Measurements from ENCODE around the gene TLR5. TPM values are rescaled to one million over a fixed set of nuclear protein-coding genes. Genes with fewer than 3 reads are reported as not detected.

Gene TLR5
- total and polyA plus RNA-seq, 2 of the 4 experiments (the other 2 are of a cell fraction), result 0.09 to 0.18 TPM

DNA sequence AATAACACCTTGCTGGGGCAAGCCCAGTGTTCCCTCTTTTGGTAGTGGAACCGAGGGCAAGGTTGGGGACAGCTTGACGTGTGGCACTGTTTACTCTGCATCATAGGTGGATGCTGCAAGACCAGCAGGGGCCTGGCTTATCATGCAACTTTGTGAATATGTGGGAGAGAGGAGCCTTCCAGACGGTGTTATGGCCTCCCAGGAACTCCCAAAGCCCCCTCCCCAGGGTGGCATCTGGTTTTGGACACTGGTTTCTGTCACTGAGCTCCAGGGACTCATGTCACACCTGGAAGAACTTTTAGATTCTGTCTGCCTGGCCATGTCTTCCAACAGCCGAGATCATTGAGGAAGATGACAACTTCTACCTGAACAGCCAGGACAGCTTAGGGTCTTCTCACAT is 1.4 kb upstream of the TLR5 start:
- Histone ChIP-seq H3K4me2 (ENCODE audit: low read depth, low read length) (no peak overlapping the region), H2BK5ac (ENCODE audit: low read depth, low read length, poor library complexity, severe bottlenecking) (no peak overlapping the region), H3K14ac (replicated peaks; ENCODE audit: low read depth, low read length) (no peak overlapping the region), H4K8ac (ENCODE audit: low read depth in 2 of 2, low read length in 2 of 2) (no peak overlapping the region), H3K9ac (ENCODE audit: low read depth, low read length) (no peak overlapping the region), H3K79me1 (ENCODE audit: low read depth in 1 of 2, low read length in 2 of 2) (no peaks in the 10 kb centered on the region), H3K4me1 (ENCODE audit: control insufficient read depth, insufficient read depth, low read length) (peaks cover 2% of the 10 kb centered on the region; the same call in 1 of the 2 replicates), H4K5ac (ENCODE audit: low read depth, low read length) (no peak overlapping the region), H3K27ac (ENCODE audit: insufficient read depth, low read length) (no peak overlapping the region), H3K4ac (ENCODE audit: low read depth, low read length) (no peak overlapping the region), H2BK20ac (ENCODE audit: low read depth, low read length) (no peak overlapping the region), H3K27me3 (ENCODE audit: control insufficient read depth, insufficient read depth, low read length) (peaks cover 11% of the 10 kb centered on the region; the same call in 1 of the 2 replicates), H3K36me3 (ENCODE audit: control insufficient read depth, insufficient read depth, low read length) (no peaks in the 10 kb centered on the region), H3K18ac (ENCODE audit: low read depth, low read length) (no peak overlapping the region), H2BK15ac (ENCODE audit: low read depth, low read length) (no peak overlapping the region), H3K4me3 (ENCODE audit: insufficient read depth, low read depth, low read length) (no peak overlapping the region), H4K20me1 (ENCODE audit: insufficient read depth, low read length) (no peaks in the 10 kb centered on the region), H3K9me3 (ENCODE audit: control insufficient read depth, insufficient read depth, low read length) (peaks cover 5% of the 10 kb centered on the region), H3K23ac (ENCODE audit: low read depth, low read length) (no peak overlapping the region), H2AK9ac (replicated peaks; ENCODE audit: low read depth, low read length, poor library complexity) (no peak overlapping the region), H2AK5ac (ENCODE audit: low read depth, low read length) (no peak overlapping the region), H3K9me1 (ENCODE audit: insufficient read depth, low read length) (0 out of 2 replicates have a peak, but pooled peaks cover 3% of the 10 kb centered on the region), H2BK120ac (ENCODE audit: low read depth, low read length) (no peak overlapping the region), H4K91ac (ENCODE audit: insufficient read depth, low read depth, low read length) (no peak overlapping the region), H2AFZ (replicated peaks; ENCODE audit: low read length, poor library complexity) (peak overlapping the region; percentile 52), H3K56ac (ENCODE audit: extremely low read depth, insufficient read depth, low read length) (no peak overlapping the region)
- intact Hi-C loops (cut with micrococcal nuclease), result no loop called here
- in situ Hi-C loops (cut with MboI; ENCODE audit: low sequenced_read_pairs), result no loop called here
- dilution Hi-C loops (cut with HindIII; ENCODE audit: low sequenced_read_pairs, unreplicated experiment), result no loop called here
- no TSS peak for BruUV-seq (replicated peaks)
- no peak for ATAC-seq (ENCODE audit: low read depth)
- DNase-seq, result no peak
- POLR2A ChIA-PET (ENCODE audit: unreplicated experiment), result no interaction called here
- CTCF ChIA-PET, result interaction anchor here (2.0 kb wide), 1 partner anchor 11 kb away, joined by 8 read pairs; no protein-coding TSS in a partner anchor
- no peak for TF ChIP-seq CEBPB (IDR thresholded peaks at IDR 0.05; ENCODE audit: low read depth, low read length)
- TF ChIP-seq SMC3 (IDR thresholded peaks at IDR 0.05; ENCODE audit: low read depth, low read length), result no peak
- no peak for TF ChIP-seq FOS (IDR thresholded peaks at IDR 0.05; ENCODE audit: low read depth, low read length)
- TF ChIP-seq RFX5 (IDR thresholded peaks at IDR 0.05; ENCODE audit: low read depth, low read length), result no peak
- TF ChIP-seq, protein P1, sequence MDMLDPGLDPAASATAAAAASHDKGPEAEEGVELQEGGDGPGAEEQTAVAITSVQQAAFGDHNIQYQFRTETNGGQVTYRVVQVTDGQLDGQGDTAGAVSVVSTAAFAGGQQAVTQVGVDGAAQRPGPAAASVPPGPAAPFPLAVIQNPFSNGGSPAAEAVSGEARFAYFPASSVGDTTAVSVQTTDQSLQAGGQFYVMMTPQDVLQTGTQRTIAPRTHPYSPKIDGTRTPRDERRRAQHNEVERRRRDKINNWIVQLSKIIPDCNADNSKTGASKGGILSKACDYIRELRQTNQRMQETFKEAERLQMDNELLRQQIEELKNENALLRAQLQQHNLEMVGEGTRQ (IDR thresholded peaks at IDR 0.05; ENCODE audit: low read depth, low read length), result no peak
- TF ChIP-seq, protein P2, sequence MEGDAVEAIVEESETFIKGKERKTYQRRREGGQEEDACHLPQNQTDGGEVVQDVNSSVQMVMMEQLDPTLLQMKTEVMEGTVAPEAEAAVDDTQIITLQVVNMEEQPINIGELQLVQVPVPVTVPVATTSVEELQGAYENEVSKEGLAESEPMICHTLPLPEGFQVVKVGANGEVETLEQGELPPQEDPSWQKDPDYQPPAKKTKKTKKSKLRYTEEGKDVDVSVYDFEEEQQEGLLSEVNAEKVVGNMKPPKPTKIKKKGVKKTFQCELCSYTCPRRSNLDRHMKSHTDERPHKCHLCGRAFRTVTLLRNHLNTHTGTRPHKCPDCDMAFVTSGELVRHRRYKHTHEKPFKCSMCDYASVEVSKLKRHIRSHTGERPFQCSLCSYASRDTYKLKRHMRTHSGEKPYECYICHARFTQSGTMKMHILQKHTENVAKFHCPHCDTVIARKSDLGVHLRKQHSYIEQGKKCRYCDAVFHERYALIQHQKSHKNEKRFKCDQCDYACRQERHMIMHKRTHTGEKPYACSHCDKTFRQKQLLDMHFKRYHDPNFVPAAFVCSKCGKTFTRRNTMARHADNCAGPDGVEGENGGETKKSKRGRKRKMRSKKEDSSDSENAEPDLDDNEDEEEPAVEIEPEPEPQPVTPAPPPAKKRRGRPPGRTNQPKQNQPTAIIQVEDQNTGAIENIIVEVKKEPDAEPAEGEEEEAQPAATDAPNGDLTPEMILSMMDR (conservative IDR thresholded peaks at IDR 0.05; ENCODE audit: low read depth, low read length), result no peak
- TF ChIP-seq MAFK (IDR thresholded peaks at IDR 0.05; ENCODE audit: low read depth, low read length), result no peak
- no peak for TF ChIP-seq MAZ (IDR thresholded peaks at IDR 0.05; ENCODE audit: borderline replicate concordance, low read depth, low read length)
- TF ChIP-seq, protein P3, sequence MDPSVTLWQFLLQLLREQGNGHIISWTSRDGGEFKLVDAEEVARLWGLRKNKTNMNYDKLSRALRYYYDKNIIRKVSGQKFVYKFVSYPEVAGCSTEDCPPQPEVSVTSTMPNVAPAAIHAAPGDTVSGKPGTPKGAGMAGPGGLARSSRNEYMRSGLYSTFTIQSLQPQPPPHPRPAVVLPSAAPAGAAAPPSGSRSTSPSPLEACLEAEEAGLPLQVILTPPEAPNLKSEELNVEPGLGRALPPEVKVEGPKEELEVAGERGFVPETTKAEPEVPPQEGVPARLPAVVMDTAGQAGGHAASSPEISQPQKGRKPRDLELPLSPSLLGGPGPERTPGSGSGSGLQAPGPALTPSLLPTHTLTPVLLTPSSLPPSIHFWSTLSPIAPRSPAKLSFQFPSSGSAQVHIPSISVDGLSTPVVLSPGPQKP (IDR thresholded peaks at IDR 0.05; ENCODE audit: borderline replicate concordance, low read depth, low read length), result no peak
- TF ChIP-seq RCOR1 (IDR thresholded peaks at IDR 0.05; ENCODE audit: insufficient replicate concordance, low read length), result no peak
- no CpG with 5 or more reads among the region's 4 CpGs for WGBS, 2 experiments (ENCODE audit: extremely low coverage in 2 of 2, insufficient read length in 1 of 2)
